ENCODE results near the gene TRAPPC1. TPM values are rescaled to one million over a fixed set of nuclear protein-coding genes. Genes with fewer than 3 reads are reported as not detected.

Gene TRAPPC1
- total RNA-seq, 2 donors from 2014 or later, result 14.6 to 36.1 TPM

DNA sequence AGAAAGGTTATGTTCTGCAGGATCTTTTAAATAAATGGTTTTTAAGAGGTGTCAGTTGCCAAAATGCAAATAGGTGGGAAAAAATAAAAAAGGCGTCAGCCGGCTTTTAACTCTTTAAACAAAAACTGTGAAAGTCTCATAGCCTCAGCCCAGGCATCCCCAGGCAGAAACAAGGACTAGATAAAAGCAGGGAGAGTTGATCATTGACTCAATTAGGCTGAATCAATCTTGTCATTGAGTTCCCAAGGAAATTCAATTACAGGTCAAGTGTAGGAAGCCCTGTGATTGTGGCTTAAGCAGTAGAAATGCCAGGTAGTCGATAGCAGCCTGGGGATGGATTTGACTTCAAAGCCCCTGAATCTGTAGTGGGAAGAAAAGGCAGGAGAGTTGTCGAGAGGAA is 39.9 kb upstream of the TRAPPC1 start:
- ATAC-seq (ENCODE audit: insufficient number of reproducible peaks, low FRiP score, low read depth) (no peak), DNase-seq (ENCODE audit: low spot score) (no peak)
- Histone ChIP-seq H3K4me3 (no peak overlapping the region), H3K36me3 (no peaks in the 10 kb centered on the region), H3K9me3 (peaks cover 14% of the 10 kb centered on the region), H3K27ac (no peak overlapping the region), H3K4me1 (ENCODE audit: control insufficient read depth in 1 of 2, low read depth in 2 of 2) (no peaks in the 10 kb centered on the region), H3K27me3 (replicated peaks; ENCODE audit: insufficient read depth) (no peaks in the 10 kb centered on the region)
- TF ChIP-seq, protein P1, sequence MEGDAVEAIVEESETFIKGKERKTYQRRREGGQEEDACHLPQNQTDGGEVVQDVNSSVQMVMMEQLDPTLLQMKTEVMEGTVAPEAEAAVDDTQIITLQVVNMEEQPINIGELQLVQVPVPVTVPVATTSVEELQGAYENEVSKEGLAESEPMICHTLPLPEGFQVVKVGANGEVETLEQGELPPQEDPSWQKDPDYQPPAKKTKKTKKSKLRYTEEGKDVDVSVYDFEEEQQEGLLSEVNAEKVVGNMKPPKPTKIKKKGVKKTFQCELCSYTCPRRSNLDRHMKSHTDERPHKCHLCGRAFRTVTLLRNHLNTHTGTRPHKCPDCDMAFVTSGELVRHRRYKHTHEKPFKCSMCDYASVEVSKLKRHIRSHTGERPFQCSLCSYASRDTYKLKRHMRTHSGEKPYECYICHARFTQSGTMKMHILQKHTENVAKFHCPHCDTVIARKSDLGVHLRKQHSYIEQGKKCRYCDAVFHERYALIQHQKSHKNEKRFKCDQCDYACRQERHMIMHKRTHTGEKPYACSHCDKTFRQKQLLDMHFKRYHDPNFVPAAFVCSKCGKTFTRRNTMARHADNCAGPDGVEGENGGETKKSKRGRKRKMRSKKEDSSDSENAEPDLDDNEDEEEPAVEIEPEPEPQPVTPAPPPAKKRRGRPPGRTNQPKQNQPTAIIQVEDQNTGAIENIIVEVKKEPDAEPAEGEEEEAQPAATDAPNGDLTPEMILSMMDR (IDR thresholded peaks at IDR 0.05), result no peak

DNA sequence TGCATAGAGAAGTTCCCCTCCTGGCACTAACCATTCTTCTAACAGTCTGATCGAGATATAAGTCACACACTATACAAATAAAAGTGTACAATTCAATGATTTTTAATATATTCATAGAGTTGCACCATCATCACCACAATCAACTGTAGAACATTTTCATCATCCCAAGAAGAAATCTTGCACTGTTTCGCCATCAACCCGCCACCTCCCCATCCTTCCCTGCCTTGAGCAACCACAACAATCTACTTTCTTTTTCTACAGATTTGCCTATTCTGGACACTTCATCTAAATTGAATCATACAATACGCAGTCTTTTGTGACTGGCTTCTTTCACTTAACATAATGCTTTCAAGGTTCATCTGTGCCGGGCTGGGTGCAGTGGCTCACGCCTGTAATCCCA is 37.7 kb upstream of the TRAPPC1 start:
- DNase-seq (ENCODE audit: low spot score) (no peak), ATAC-seq (ENCODE audit: insufficient number of reproducible peaks, low FRiP score, low read depth) (no peak)
- TF ChIP-seq, protein P1 (IDR thresholded peaks at IDR 0.05), result no peak
- Histone ChIP-seq H3K4me1 (ENCODE audit: control insufficient read depth in 1 of 2, low read depth in 2 of 2) (no peaks in the 10 kb centered on the region), H3K36me3 (no peaks in the 10 kb centered on the region), H3K27me3 (replicated peaks; ENCODE audit: insufficient read depth) (no peaks in the 10 kb centered on the region), H3K9me3 (peaks cover 7% of the 10 kb centered on the region), H3K4me3 (no peak overlapping the region), H3K27ac (no peak overlapping the region)

DNA sequence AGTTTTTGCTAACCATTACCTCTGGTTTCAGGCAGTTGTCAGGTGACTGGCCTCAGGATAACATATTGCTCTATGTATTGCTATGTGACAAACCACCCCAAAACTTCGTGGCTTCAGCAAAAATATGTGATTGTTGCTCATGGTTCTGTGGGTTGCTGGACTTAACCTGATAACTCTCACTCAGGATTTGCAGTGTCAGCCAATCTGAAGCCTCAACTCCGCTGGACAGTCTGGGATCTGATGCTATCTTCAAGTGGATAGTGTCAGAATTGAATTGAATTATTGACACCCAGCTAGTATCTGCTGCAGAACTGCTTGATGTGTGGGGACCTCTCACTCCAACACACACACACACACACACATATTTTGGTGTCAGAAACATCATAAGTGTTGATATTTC is 36.0 kb upstream of the TRAPPC1 start:
- no peaks in the 10 kb centered on the region for H3K27me3 ChIP-seq (replicated peaks; ENCODE audit: insufficient read depth)
- ATAC-seq (ENCODE audit: insufficient number of reproducible peaks, low FRiP score, low read depth) (no peak), DNase-seq (ENCODE audit: low spot score) (no peak)
- H3K27ac ChIP-seq, result no peak overlapping the region
- H3K4me3 ChIP-seq, result no peak overlapping the region
- TF ChIP-seq, protein P1 (IDR thresholded peaks at IDR 0.05), result no peak
- no peaks in the 10 kb centered on the region for H3K4me1 ChIP-seq (ENCODE audit: control insufficient read depth in 1 of 2, low read depth in 2 of 2)
- no peaks in the 10 kb centered on the region for H3K9me3 ChIP-seq
- no peaks in the 10 kb centered on the region for H3K36me3 ChIP-seq

DNA sequence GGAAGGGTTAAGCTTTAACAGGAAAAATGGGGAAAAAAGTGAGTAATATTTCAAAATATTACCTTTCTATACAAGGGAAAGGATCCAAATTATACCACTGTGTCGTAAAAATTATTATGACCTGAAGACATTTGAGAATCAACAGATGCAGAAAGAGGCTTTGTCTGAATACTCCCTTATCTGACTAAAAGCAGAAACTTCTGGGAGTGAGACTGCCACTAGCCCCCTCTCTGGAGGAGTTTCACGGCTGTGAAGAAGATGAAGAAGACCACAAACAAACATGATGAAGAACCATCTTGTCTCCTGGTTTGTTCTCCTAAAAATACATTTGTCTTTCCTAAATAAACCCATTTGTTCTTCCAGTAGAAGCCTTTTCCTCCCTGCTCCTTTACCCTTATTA is 29.7 kb upstream of the TRAPPC1 start:
- Histone ChIP-seq H3K27ac (no peak overlapping the region), H3K36me3 (no peaks in the 10 kb centered on the region), H3K9me3 (no peaks in the 10 kb centered on the region), H3K4me3 (no peak overlapping the region), H3K27me3 (replicated peaks; ENCODE audit: insufficient read depth) (no peaks in the 10 kb centered on the region), H3K4me1 (ENCODE audit: control insufficient read depth in 1 of 2, low read depth in 2 of 2) (no peaks in the 10 kb centered on the region)
- TF ChIP-seq, protein P1 (IDR thresholded peaks at IDR 0.05), result no peak
- DNase-seq (ENCODE audit: low spot score) (no peak), ATAC-seq (ENCODE audit: insufficient number of reproducible peaks, low FRiP score, low read depth) (no peak)

DNA sequence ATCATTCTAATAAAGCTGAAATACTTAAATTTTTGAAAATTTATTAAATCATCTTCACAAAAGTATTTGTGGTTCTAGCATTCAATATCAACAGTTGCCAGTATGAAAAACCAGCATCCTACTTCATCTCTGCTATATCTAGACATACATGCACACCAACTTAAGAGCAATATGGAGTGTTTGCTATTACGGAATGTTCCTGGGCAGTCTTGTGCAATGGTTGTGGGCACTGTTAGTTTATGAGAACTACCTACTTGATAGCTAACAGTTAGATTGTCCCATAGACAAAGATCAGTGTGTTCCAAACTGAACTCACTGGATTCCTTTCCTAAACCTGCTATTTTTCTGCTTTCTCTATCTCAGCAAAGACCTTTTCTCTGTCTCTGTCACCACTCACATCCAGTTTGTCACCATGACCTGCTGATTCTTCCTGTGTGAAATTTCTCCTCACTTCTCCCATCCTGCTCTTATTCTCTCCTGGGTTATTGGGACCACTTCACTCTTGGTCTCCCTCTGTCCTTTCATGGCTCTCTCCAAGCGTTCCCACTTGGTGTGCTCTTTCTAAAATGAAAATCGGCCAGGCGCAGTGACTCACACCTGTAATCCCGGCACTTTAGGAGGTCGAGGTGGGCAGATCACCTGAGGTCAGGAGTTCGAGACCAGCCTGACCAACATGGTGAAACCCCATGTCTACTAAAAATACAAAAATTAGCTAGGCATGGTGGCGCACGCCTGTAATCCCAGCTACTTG is 27.9 kb upstream of the TRAPPC1 start:
- no peak for ATAC-seq (ENCODE audit: insufficient number of reproducible peaks, low FRiP score, low read depth)
- no peaks in the 10 kb centered on the region for H3K36me3 ChIP-seq

More for the DNA sequence above, 27.9 kb upstream of the TRAPPC1 start:
- no peaks in the 10 kb centered on the region for H3K9me3 ChIP-seq
- no peaks in the 10 kb centered on the region for H3K4me1 ChIP-seq (ENCODE audit: control insufficient read depth in 1 of 2, low read depth in 2 of 2)
- no peak overlapping the region for H3K27ac ChIP-seq
- TF ChIP-seq, protein P1 (IDR thresholded peaks at IDR 0.05), result no peak
- no peak overlapping the region for H3K4me3 ChIP-seq
- no peak for DNase-seq (ENCODE audit: low spot score)
- H3K27me3 ChIP-seq (replicated peaks; ENCODE audit: insufficient read depth), result no peaks in the 10 kb centered on the region

Measured in thoracic aorta (tissue), 2 donors.